BLaER1 treated with 17β-estradiol and CSF1 and Interleukin-3, amounts not matched to agents 10 nM and 100 nM (cell line): ENCODE data around the gene POLR1A.
A peak's percentile ranks its signal among the peaks of the same experiment; 100 is the strongest.

Experiments
- H3K27ac ChIP-seq, 11 experiments: shearing (Covaris generic); formaldehyde crosslinking; 2 replicates each; pipeline ENCODE4 v1.8.1; 2022
- H3K27me3 ChIP-seq, 11 experiments: shearing (Covaris generic); formaldehyde crosslinking; 2 replicates each; pipeline ENCODE4 v1.8.1; 2022
- H3K36me3 ChIP-seq, 11 experiments: shearing (Covaris generic); formaldehyde crosslinking; 2 replicates each; pipeline ENCODE4 v1.8.1; 2022
- H3K4me1 ChIP-seq, 10 experiments: shearing (Covaris generic); formaldehyde crosslinking; 2 replicates each; pipeline ENCODE4 v1.8.1; 2022
- H3K4me2 ChIP-seq, 11 experiments: shearing (Covaris generic); formaldehyde crosslinking; 2 replicates each; pipeline ENCODE4 v1.8.1; 2022
- H3K4me3 ChIP-seq, 10 experiments: shearing (Covaris generic); formaldehyde crosslinking; 2 replicates each; pipeline ENCODE4 v1.8.1; 2022
- H3K9ac ChIP-seq, 11 experiments: shearing (Covaris generic); formaldehyde crosslinking; 2 replicates each; pipeline ENCODE4 v1.8.1; 2022
- H3K9me3 ChIP-seq, 11 experiments: shearing (Covaris generic); formaldehyde crosslinking; replicated peaks in 1 of 11; 2 replicates each; pipeline ENCODE4 v1.8.1; 2022
- H4K20me1 ChIP-seq, 11 experiments: shearing (Covaris generic); formaldehyde crosslinking; 2 replicates each; pipeline ENCODE4 v1.8.1; 2022
- Cebpa-rat ChIP-seq, 11 experiments: shearing (Covaris generic); IDR thresholded peaks; 2 replicates each; pipeline ENCODE4 v1.8.1; 2022

The POLR1A gene

GRCh38 chr2:86033751-86034692 lies 71.7 kb downstream of the POLR1A start:
- H3K4me3 ChIP-seq, result no peak overlapping the region
- no peaks in the 10 kb centered on the region for H3K27me3 ChIP-seq
- H3K36me3 ChIP-seq, result peaks cover 49 to 87% (median 73%) of the 10 kb centered on the region in 11 experiments
- H3K9me3 ChIP-seq, result no peaks in the 10 kb centered on the region
- H3K4me1 ChIP-seq, result peaks cover 64 to 72% (median 67%) of the 10 kb centered on the region in 10 experiments
- peak overlapping the region in 9 of 11 experiments; percentile 72 to 86 (median 82); a peak in 14 of 22 replicates for H3K9ac ChIP-seq
- H3K4me2 ChIP-seq, result peak overlapping the region; percentile 86 to 98 (median 96)
- TF ChIP-seq Cebpa-rat (IDR thresholded peaks at IDR 0.05), result no peak
- H3K27ac ChIP-seq, result peak overlapping the region; percentile 89 to 98 (median 94); a peak in 19 of 22 replicates
- peaks cover 0 to 19% (median 3%) of the 10 kb centered on the region in 11 experiments; a peak in 9 of 22 replicates for H4K20me1 ChIP-seq

DNA sequence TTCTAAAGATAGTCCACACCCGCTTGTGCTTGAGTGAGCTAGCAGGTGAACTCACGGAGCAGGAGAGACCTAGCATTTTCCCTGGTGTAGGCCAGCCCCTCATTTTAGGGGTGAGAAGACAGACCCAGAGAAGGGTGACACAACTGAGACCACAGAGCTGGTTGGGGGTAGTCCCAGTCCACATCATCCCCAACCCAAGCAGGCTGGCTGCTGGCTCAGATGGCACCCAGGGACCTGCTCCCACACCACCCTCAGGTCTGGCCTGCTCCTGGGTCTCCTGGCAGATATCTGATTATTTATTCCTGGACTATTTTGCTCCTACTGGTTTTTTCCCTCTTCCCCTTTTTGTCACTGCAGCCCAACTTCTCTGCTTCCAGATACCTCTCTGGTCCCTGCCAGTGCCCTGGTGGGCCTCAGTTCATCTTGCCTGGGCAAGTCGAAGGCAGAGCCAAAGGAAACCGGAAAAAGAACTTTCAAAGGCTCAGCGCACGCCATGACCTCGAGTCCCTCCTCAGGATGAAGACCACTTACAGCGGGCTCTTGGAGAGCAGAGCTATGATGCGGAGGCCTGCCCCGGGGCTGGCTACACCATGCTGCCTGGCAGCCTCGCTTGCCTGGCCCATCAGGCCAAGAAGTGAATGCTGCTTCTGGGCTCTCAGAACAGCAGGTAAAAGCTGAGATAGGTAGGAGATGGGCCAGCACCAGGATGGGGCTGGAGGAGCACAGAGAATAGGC lies 72.7 kb downstream of the POLR1A start:
- Histone ChIP-seq H3K4me2 (peak overlapping the region in 9 of 11 experiments; percentile 86 to 98 (median 96); a peak in 16 of 22 replicates), H3K9me3 (no peaks in the 10 kb centered on the region), H4K20me1 (peaks cover 0 to 12% (median 6%) of the 10 kb centered on the region in 11 experiments; a peak in 4 of 22 replicates), H3K9ac (peak overlapping the region in 6 of 11 experiments; percentile 3 to 86 (median 66); a peak in 5 of 22 replicates), H3K4me3 (no peak overlapping the region), H3K36me3 (peaks cover 58 to 88% (median 76%) of the 10 kb centered on the region in 11 experiments), H3K4me1 (peaks cover 64 to 72% (median 67%) of the 10 kb centered on the region in 10 experiments), H3K27me3 (no peaks in the 10 kb centered on the region), H3K27ac (peak overlapping the region in 8 of 11 experiments; percentile 11 to 97 (median 93); a peak in 9 of 22 replicates)
- no peak for TF ChIP-seq Cebpa-rat (IDR thresholded peaks at IDR 0.05)

- TF ChIP-seq Cebpa-rat (IDR thresholded peaks at IDR 0.05), result no peak
- Histone ChIP-seq H4K20me1 (peaks cover 0 to 23% (median 13%) of the 10 kb centered on the region in 11 experiments; a peak in 8 of 22 replicates), H3K36me3 (peaks cover 72 to 92% (median 86%) of the 10 kb centered on the region in 11 experiments), H3K9me3 (no peaks in the 10 kb centered on the region), H3K4me3 (no peak overlapping the region), H3K4me2 (no peak overlapping the region), H3K27me3 (no peaks in the 10 kb centered on the region), H3K9ac (no peak overlapping the region), H3K27ac (no peak overlapping the region), H3K4me1 (peaks cover 62 to 72% (median 65%) of the 10 kb centered on the region in 10 experiments)
Measured at GRCh38 chr2:86031606-86032005, 74.1 kb downstream of the POLR1A start.

DNA sequence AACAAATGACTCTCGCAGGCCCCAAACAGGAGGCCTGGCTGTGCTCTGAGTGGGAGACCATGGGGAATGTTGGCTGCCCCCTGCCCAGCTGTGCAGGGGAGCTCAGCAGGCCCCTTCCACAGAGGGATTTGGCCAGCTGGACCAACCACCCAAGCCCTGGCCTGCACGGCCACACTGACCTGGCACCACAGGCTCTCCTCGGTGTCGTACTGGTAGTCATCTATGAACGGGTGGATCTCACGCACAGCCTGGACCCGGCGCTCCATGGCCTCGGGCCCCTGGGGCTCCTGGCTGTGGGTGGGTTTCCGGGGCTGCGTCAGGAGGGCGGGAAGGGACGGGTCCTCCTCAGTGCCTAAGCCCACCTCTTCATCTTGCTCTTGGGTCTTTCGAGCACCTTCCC lies 74.5 kb downstream of the POLR1A start:
- peaks cover 76 to 96% (median 91%) of the 10 kb centered on the region in 11 experiments for H3K36me3 ChIP-seq

DNA sequence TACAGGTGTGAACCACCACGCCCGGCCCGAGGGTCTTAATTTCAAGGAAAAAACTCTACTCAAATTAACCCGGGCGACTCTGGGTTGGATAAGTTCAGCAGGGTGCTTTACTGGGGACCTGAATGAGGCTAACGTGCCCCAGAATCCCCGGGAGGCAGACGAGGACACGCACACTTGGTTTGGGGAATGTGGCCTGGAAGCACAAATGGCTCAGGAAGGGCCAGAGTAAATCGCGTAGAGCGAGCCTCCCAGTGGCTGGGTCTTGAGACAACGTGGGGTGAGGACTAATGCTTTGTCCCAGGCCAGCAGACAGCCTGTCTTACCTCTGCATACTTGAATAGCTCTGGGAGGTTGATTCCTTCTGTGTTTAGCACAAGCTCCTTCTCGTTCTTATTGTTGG lies 75.8 kb downstream of the POLR1A start:
- TF ChIP-seq Cebpa-rat (IDR thresholded peaks at IDR 0.05), result no peak
- peak overlapping the region in 1 of 11 experiments; percentile 9; a peak in 1 of 22 replicates for H3K27ac ChIP-seq
- peaks cover 76 to 100% (median 100%) of the 10 kb centered on the region in 11 experiments for H3K36me3 ChIP-seq
- no peak overlapping the region for H3K4me2 ChIP-seq
- H3K4me1 ChIP-seq, result peaks cover 45 to 74% (median 47%) of the 10 kb centered on the region in 10 experiments
- no peaks in the 10 kb centered on the region for H3K9me3 ChIP-seq
- no peak overlapping the region for H3K4me3 ChIP-seq
- no peaks in the 10 kb centered on the region for H3K27me3 ChIP-seq
- H3K9ac ChIP-seq, result no peak overlapping the region
- peaks cover 0 to 36% (median 16%) of the 10 kb centered on the region in 11 experiments; a peak in 9 of 22 replicates for H4K20me1 ChIP-seq

More for the DNA sequence above, 74.5 kb downstream of the POLR1A start:
- Histone ChIP-seq H3K4me1 (peaks cover 57 to 74% (median 60%) of the 10 kb centered on the region in 10 experiments), H3K9ac (no peak overlapping the region), H3K27me3 (no peaks in the 10 kb centered on the region), H3K4me3 (no peak overlapping the region), H3K27ac (0 out of 22 replicates have a peak overlapping the region, but pooled peaks of 1 of the 11 experiments have one; percentile 32), H4K20me1 (peaks cover 0 to 26% (median 16%) of the 10 kb centered on the region in 11 experiments; a peak in 9 of 22 replicates), H3K4me2 (no peak overlapping the region), H3K9me3 (no peaks in the 10 kb centered on the region)
- no peak for TF ChIP-seq Cebpa-rat (IDR thresholded peaks at IDR 0.05)

GRCh38 chr2:86028766-86029381 lies 76.8 kb downstream of the POLR1A start:
- Histone ChIP-seq H3K4me2 (peak overlapping the region; percentile 51 to 88 (median 73); a peak in 21 of 22 replicates), H3K4me3 (no peak overlapping the region), H3K27me3 (no peaks in the 10 kb centered on the region), H3K9ac (peak overlapping the region in 5 of 11 experiments; percentile 7 to 48 (median 32); a peak in 3 of 22 replicates), H3K9me3 (no peaks in the 10 kb centered on the region), H3K4me1 (peaks cover 35 to 66% (median 37%) of the 10 kb centered on the region in 10 experiments), H3K27ac (peak overlapping the region in 2 of 11 experiments; percentile 17 to 53; a peak in 3 of 22 replicates), H3K36me3 (peaks cover 75 to 100% (median 100%) of the 10 kb centered on the region in 11 experiments), H4K20me1 (peaks cover 0 to 36% (median 16%) of the 10 kb centered on the region in 11 experiments; a peak in 10 of 22 replicates)
- no peak for TF ChIP-seq Cebpa-rat (IDR thresholded peaks at IDR 0.05)

GRCh38 chr2:86027922-86028765 lies 77.5 kb downstream of the POLR1A start:
- H3K9me3 ChIP-seq, result no peaks in the 10 kb centered on the region
- peaks cover 27 to 58% (median 30%) of the 10 kb centered on the region in 10 experiments for H3K4me1 ChIP-seq
- H3K27me3 ChIP-seq, result no peaks in the 10 kb centered on the region
- peaks cover 0 to 36% (median 16%) of the 10 kb centered on the region in 11 experiments; a peak in 10 of 22 replicates for H4K20me1 ChIP-seq
- H3K27ac ChIP-seq, result peak overlapping the region in 6 of 11 experiments; percentile 12 to 53 (median 40); a peak in 8 of 22 replicates
- TF ChIP-seq Cebpa-rat (IDR thresholded peaks at IDR 0.05), result no peak
- H3K4me3 ChIP-seq, result no peak overlapping the region
- peak overlapping the region in 6 of 11 experiments; percentile 7 to 48 (median 33); a peak in 8 of 22 replicates for H3K9ac ChIP-seq
- H3K4me2 ChIP-seq, result peak overlapping the region; percentile 51 to 88 (median 73)
- peaks cover 68 to 100% (median 98%) of the 10 kb centered on the region in 11 experiments for H3K36me3 ChIP-seq
